GM12874 (cell line): ENCODE results near the gene MARVELD3.

Experiments
- TF ChIP-seq, protein P1 (sequence below): IDR thresholded peaks from 2 replicates; pipeline ENCODE4 v1.5.1; 2011; ENCODE audit warnings: low read depth, mild to moderate bottlenecking, control low read depth, low read length, moderate library complexity; ENCODE audit not compliant: insufficient read depth

Gene MARVELD3

DNA sequence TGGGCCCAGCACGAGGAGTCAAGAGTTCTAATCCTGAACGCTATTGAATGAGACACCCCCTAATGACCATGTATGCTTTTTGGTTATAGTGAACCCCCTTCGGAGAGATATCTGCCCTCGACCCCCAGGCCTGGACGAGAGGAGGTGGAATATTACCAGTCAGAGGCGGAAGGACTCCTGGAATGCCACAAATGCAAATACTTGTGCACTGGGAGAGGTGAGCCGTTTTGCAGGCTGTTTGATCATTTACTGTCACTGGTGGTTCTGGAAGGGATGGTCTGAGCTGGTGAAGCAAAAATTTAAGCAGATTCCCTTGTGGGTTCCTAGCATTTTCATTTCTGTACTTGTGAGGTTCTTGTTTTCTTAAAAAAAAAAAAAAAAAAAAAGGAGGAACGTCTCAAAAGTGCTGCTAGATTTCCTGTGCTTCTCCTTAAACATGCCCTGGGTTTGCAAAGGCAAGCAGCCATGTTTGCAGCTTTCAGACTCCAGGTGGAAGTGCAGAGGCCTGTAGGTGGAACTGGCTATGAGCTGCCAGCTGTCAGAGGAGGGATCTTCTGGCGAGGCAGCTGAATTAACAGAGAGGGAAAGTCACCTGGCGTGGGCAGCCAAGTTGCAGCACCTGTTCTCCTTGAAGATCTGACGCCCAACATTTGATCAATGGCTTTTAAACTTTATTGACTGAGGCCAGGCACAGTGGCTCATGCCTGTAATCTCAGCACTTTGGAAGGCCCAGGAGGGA, 3.5 kb downstream of the MARVELD3 start:
- TF ChIP-seq, protein P1, sequence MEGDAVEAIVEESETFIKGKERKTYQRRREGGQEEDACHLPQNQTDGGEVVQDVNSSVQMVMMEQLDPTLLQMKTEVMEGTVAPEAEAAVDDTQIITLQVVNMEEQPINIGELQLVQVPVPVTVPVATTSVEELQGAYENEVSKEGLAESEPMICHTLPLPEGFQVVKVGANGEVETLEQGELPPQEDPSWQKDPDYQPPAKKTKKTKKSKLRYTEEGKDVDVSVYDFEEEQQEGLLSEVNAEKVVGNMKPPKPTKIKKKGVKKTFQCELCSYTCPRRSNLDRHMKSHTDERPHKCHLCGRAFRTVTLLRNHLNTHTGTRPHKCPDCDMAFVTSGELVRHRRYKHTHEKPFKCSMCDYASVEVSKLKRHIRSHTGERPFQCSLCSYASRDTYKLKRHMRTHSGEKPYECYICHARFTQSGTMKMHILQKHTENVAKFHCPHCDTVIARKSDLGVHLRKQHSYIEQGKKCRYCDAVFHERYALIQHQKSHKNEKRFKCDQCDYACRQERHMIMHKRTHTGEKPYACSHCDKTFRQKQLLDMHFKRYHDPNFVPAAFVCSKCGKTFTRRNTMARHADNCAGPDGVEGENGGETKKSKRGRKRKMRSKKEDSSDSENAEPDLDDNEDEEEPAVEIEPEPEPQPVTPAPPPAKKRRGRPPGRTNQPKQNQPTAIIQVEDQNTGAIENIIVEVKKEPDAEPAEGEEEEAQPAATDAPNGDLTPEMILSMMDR = no peak

DNA sequence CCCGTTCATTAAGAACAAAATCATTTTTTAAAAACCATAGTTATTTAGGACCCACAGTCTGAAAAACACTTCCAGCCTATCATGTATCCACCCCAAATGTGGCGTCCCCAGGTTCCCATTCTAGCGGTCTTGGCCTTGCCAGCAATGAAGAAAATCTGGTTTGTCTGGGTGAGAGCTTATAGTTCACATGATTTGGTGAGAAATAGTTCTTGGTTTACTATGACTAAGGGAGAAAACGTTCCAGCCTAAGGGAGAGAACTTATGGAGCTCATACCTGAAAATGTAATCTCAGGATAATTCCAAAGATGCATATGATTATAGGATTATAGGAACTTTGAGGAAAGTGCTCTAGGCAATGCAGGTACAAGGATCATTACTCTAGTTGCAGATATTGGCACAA, 4.8 kb downstream of the MARVELD3 start:
- TF ChIP-seq, protein P1 = no peak

DNA sequence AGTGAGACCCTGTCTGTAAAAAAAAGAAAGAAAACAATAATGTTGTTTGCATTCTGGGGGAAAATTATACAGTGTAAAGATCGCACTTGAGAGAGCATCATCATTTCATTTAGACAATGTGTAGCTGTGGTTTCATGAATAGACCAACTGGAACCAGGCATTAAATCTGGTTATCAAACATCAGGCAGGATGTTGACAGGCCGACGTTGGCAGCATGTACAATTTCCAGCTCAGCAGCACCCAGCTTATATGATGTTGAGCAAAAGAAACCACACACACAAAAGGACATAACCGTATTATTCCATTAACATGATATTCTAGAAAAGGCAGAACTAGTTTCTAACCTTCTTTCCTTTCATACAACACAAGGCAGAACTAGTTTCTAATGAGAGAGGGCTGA, 5.8 kb downstream of the MARVELD3 start:
- TF ChIP-seq, protein P1 = no peak

DNA sequence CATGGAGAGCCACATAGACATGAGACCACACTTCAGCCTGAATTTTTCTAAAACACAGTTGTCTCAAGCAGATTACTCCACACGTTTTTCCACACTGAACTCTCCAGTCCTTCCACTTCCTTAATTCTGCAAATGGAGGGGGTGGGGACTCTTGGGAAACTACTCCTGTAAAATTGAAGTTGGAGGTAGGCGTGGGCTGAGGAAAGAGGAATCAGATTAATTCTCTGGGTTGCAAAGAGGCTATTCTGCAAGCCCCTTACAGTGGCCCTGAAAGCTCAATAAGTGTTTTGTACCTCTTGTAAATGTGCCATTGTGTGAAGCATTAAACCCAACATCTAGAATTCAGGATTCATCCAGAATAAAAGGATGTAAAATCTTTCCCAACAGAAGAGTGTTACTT, 9.6 kb downstream of the MARVELD3 start:
- TF ChIP-seq, protein P1 = no peak

DNA sequence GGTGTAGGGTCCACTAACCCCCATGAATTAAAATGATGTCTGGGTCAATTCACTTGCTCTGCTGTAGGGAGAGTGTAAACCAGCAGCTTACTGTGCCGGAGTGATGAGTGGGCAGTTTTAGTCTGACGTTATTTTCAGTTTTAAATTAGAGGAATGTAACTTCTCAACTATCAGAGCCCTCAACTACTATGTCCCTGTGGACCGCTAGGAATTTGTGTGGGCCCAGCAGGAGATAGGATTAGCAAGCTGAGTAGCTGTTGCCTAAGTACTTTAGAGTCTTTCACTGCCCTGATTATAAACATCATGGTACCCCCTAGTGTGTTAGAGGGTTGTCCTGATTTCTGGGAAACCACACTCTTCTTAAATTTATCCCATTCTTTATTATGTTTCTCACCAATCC, 11.4 kb downstream of the MARVELD3 start:
- TF ChIP-seq, protein P1 = no peak

DNA sequence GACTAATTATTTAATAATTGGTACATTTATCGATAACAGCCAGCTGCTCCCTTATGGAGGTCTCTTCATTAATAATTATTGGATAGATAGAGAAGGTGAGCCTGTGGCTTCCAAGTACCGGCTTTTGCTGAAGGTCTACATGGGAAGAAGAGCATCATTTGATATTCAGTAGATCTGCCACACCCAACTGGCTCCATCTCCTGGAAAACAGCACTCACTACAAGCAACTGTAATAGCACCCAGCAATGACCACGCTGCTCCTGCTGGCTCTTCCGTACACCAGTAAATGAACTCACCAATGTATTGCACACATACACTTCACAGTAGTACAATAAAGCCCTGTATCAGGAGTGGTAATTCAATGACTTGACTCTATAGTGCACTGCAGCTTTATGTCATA, 19.5 kb downstream of the MARVELD3 start:
- TF ChIP-seq, protein P1 = peak; percentile 39; the same call in 1 of the 2 replicates

DNA sequence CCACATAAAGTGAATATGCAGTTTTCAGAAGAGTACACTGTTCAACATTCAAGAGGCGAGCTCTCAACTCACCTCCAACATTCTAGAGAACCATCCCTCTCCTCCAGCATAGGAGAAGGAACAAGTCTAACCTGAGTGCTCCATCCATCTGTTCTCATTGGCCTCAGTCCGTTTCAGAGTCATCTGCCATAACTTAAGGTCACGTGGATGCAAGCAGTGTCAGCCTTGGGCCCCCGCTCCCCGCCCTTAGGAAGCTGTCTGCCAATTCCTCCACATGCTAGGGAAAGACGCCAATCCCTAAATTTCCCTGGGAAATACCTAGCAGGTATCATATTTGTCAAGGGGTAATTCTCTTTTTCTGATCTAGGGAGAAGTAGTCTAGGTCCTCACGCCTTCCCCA, 21.4 kb downstream of the MARVELD3 start:
- TF ChIP-seq, protein P1 = no peak
